Endodermal cell (in vitro differentiated cells): ENCODE measurements around the gene ATXN1. TPM values are rescaled to one million over a fixed set of nuclear protein-coding genes. Genes with fewer than 3 reads are reported as not detected.

Experiments used
- DNase-seq: peaks from one replicate; pipeline ENCODE4 v3.0.0-alpha.2; 2017
- H3K27ac ChIP-seq: 2 replicates; pipeline ENCODE4 v1.5.1; 2013; ENCODE audit warnings: mild to moderate bottlenecking, low read depth, low read length, moderate library complexity
- H3K27me3 ChIP-seq: 2 replicates; pipeline ENCODE4 v1.6.1; 2013; ENCODE audit warnings: mild to moderate bottlenecking, low read length, moderate library complexity; ENCODE audit not compliant: insufficient read depth, control insufficient read depth, poor library complexity, severe bottlenecking
- H3K36me3 ChIP-seq: 2 replicates; pipeline ENCODE4 v1.7.0; 2013; ENCODE audit warnings: mild to moderate bottlenecking, low read length, moderate library complexity; ENCODE audit not compliant: control insufficient read depth, insufficient read depth
- H3K4me1 ChIP-seq: one replicate; pipeline ENCODE4 v1.7.0; 2013; ENCODE audit warnings: low read length; ENCODE audit not compliant: control insufficient read depth, insufficient read depth
- H3K4me3 ChIP-seq: 2 replicates; pipeline ENCODE4 v1.5.1; 2013; ENCODE audit warnings: mild to moderate bottlenecking, low read length, moderate library complexity
- H3K9ac ChIP-seq: 2 replicates; pipeline ENCODE4 v1.6.1; 2013; ENCODE audit warnings: mild to moderate bottlenecking, low read length, moderate library complexity; ENCODE audit not compliant: poor library complexity, severe bottlenecking; ENCODE audit errors: extremely low read depth
- H3K9me3 ChIP-seq: 2 replicates; pipeline ENCODE4 v1.6.1; 2013; ENCODE audit warnings: mild to moderate bottlenecking, low read length, moderate library complexity; ENCODE audit not compliant: control insufficient read depth
- H3K27ac Mint-ChIP-seq: 2 replicates; pipeline ENCODE4 v1.8.0; 2020; ENCODE audit warnings: mixed read lengths
- H3K27me3 Mint-ChIP-seq: 2 replicates; pipeline ENCODE4 v1.8.0; 2021; ENCODE audit warnings: mild to moderate bottlenecking, mixed read lengths; ENCODE audit not compliant: insufficient read depth
- H3K36me3 Mint-ChIP-seq: 2 replicates; pipeline ENCODE4 v1.8.0; 2020; ENCODE audit warnings: low read depth, mixed read lengths
- H3K4me1 Mint-ChIP-seq: 2 replicates; pipeline ENCODE4 v1.8.0; 2020; ENCODE audit warnings: mixed read lengths
- H3K4me3 Mint-ChIP-seq: 2 replicates; pipeline ENCODE4 v1.8.0; 2020; ENCODE audit warnings: mild to moderate bottlenecking, moderate library complexity, mixed read lengths
- H3K9me3 Mint-ChIP-seq: 2 replicates; pipeline ENCODE4 v1.8.0; 2020; ENCODE audit warnings: mild to moderate bottlenecking, mixed read lengths
- WGBS, 2 experiments: methylation state at CpG; one replicate each; pipeline versions ENCODE4 v1.1.5 to v1.1.7; 2013; ENCODE audit warnings: missing lambda C conversion rate in 2 of 2, mixed read lengths in 1 of 2; ENCODE audit not compliant: insufficient coverage in 1 of 2, insufficient read length in 1 of 2; 5-methylcytosine and 5-hydroxymethylcytosine counted together
- total RNA-seq, 2 donors: library from RNA; stranded (reverse); fragmentation: NEBNext Ultra II Directional in 1 of 2; extraction: Animal tissue kit (Norgen Biotek cat#: 25700) in 1 of 2; gene quantifications; 2 replicates in 1 of 2; 3 replicates in 1 of 2; pipeline ENCODE4 v1.2.1, GENCODE V29; 2021
- TF ChIP-seq, protein P1 (sequence below): fragments of 200-600 bp; sonication (generic); conservative IDR thresholded peaks from 2 replicates; pipeline ENCODE4 v1.5.0; 2021; ENCODE audit warnings: antibody characterized with exemption, mild to moderate bottlenecking

Gene ATXN1
- total RNA-seq, 2 donors from 2014 or later: 10.4 to 15.9 TPM

DNA sequence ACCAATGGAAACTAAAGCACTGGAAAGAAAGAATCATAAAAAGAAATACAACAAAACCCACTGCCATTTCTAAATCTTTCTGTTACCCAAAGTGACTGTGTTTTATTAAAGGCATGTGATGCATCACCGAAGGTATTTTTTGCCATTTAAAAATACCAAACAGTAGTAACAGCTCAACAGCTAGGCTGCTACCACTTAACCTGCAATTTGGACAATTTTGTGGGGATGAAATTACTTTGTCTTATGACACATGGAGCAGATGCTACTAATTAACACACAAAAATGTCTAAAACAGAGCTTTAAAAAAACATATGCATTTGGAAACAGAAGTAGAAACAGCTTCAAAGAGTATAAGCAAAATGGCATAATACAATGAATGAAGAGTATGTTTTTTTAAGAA is 97.4 kb downstream of the ATXN1 start:
- Histone ChIP-seq H3K9ac (no peak overlapping the region), H3K4me3 (no peak overlapping the region), H3K4me1 (peaks cover 6% of the 10 kb centered on the region), H3K27me3 (no peaks in the 10 kb centered on the region), H3K9me3 (peaks cover 14% of the 10 kb centered on the region), H3K36me3 (peaks cover 3% of the 10 kb centered on the region), H3K27ac (no peak overlapping the region)
- Mint-ChIP-seq H3K4me3 (no peak overlapping the region), H3K27ac (no peak overlapping the region), H3K4me1 (peaks cover 20% of the 10 kb centered on the region), H3K27me3 (no peaks in the 10 kb centered on the region), H3K36me3 (peaks cover 6% of the 10 kb centered on the region), H3K9me3 (peaks cover 15% of the 10 kb centered on the region)
- WGBS, 2 experiments: 100% methylated on average over 1 of the region's 1 CpG; no CpG with 5 or more reads in 1 of the 2 experiments
- TF ChIP-seq, protein P1, sequence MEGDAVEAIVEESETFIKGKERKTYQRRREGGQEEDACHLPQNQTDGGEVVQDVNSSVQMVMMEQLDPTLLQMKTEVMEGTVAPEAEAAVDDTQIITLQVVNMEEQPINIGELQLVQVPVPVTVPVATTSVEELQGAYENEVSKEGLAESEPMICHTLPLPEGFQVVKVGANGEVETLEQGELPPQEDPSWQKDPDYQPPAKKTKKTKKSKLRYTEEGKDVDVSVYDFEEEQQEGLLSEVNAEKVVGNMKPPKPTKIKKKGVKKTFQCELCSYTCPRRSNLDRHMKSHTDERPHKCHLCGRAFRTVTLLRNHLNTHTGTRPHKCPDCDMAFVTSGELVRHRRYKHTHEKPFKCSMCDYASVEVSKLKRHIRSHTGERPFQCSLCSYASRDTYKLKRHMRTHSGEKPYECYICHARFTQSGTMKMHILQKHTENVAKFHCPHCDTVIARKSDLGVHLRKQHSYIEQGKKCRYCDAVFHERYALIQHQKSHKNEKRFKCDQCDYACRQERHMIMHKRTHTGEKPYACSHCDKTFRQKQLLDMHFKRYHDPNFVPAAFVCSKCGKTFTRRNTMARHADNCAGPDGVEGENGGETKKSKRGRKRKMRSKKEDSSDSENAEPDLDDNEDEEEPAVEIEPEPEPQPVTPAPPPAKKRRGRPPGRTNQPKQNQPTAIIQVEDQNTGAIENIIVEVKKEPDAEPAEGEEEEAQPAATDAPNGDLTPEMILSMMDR: no peak
- DNase-seq: no peak

DNA sequence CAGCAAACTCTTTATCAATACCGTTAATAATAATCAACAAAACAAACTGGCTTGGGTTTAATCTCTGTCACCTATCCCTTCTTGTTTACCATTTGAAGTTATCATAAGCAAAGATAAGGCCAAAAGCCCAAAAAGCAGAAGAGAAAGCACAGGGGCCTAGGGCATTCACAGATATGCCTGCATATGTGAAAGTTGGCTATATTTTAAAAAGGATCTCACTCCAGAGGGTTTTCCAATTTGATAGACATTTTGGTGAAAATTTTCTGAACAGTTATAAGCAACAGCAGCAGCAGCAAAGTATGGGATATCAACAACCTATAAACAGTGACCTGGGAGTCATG is 101.1 kb downstream of the ATXN1 start:
- Histone ChIP-seq H3K9me3 (peaks cover 14% of the 10 kb centered on the region), H3K36me3 (peaks cover 3% of the 10 kb centered on the region), H3K27me3 (no peaks in the 10 kb centered on the region), H3K4me3 (no peak overlapping the region), H3K9ac (no peak overlapping the region), H3K4me1 (peaks cover 9% of the 10 kb centered on the region), H3K27ac (no peak overlapping the region)
- Mint-ChIP-seq H3K27ac (no peak overlapping the region), H3K36me3 (peaks cover 6% of the 10 kb centered on the region), H3K27me3 (no peaks in the 10 kb centered on the region), H3K4me3 (no peak overlapping the region), H3K4me1 (peaks cover 25% of the 10 kb centered on the region), H3K9me3 (peaks cover 15% of the 10 kb centered on the region)
- TF ChIP-seq, protein P1: no peak
- 67 to 80% methylated on average over 1 of the region's 1 CpG for WGBS, 2 experiments
- no peak for DNase-seq

DNA sequence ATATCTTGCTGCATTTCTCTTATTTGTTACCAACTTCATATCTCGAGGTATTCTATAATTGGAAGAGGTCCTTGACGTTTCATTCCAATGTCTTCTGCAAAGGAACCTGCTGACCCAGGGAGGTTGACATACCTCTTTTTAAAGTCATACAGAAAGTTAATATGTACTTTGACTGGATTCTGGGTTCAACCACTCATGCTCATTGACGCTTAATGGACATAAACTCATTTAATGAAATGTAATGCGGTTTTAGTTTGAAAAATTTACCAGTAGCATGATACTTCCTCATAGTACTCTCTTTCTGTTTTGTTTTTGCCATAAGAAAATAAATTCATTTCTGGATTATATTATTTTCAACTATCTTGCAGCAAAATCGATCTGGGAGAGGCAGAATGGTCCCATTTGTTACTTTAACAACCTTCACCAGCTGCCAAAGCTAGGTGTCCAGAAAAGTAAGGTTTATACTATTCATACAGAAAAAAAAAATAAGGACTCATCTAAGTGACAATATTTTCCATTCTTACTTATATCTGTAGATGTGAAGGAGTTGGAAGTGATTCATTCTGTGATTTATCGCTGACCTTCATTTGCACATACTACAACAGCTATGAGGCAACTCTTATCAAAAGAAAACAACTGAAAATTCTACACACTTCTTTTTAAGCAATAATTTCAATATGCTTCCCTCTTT is 101.6 kb downstream of the ATXN1 start:
- TF ChIP-seq, protein P1: no peak
- Histone ChIP-seq H3K4me1 (peaks cover 9% of the 10 kb centered on the region), H3K9ac (no peak overlapping the region), H3K4me3 (no peak overlapping the region), H3K27ac (no peak overlapping the region), H3K27me3 (no peaks in the 10 kb centered on the region), H3K9me3 (peaks cover 14% of the 10 kb centered on the region), H3K36me3 (peaks cover 3% of the 10 kb centered on the region)
- H3K4me3 Mint-ChIP-seq: no peak overlapping the region
- WGBS, 2 experiments: 90 to 97% methylated on average over 2 to 6 of the region's 6 CpGs
- no peak overlapping the region for H3K27ac Mint-ChIP-seq
- peaks cover 28% of the 10 kb centered on the region for H3K4me1 Mint-ChIP-seq
- peaks cover 15% of the 10 kb centered on the region for H3K9me3 Mint-ChIP-seq
- peaks cover 6% of the 10 kb centered on the region for H3K36me3 Mint-ChIP-seq
- DNase-seq: no peak
- H3K27me3 Mint-ChIP-seq: no peaks in the 10 kb centered on the region
